Activated T-cell treated with anti-CD3 and anti-CD28 coated beads, Interleukin-2, amount 50 U/mL, for 1 hour (primary cell): Measurements from ENCODE around the gene DPYSL3.

ENCODE experiments used
- DNase-seq: peaks from one replicate; pipeline ENCODE4 v3.0.0-alpha.2; 2020

DPYSL3 gene

DNA sequence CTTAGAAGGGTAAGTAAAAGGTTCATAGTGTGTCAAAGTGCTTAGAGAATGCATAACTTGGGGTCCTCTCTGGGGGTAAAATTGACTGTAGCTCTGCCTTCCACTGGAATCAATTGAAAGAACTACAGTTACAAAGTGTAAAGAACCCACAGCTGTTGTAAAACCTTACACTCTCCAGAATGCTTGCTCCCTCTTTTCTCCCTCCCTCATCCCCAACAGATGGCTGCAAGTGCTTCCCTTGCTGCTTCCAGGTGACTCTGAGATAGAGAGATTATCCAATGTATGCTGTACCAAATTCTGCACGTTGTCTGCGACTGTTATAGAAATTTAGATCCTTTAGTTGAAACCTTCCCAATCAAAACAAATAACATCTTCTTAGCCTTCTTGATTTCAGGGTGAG lies 149.1 kb downstream of the DPYSL3 start:
- DNase-seq = no peak

DNA sequence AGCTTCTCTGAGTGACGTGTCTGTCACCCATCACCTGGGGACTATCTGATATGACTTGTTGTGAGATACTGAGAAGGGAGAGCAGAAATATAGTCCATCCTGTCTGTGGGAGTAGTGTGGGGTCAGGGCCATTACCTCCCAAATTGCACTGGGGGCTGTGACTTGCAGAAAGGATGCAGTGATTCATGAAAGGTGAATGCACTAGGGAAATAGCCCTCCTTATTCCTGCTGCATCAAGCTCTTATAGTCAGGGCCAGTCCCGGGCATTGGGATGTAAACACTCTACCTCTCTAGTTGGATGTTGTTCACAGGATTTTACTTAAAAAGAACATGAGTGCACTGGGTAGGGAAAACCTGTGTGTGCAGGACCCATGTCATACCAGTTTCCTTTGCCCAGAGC lies 150.3 kb downstream of the DPYSL3 start:
- no peak for DNase-seq

- DNase-seq = no peak
Observed at GRCh38 chr5:147359101-147359500, 150.8 kb downstream of the DPYSL3 start.

DNA sequence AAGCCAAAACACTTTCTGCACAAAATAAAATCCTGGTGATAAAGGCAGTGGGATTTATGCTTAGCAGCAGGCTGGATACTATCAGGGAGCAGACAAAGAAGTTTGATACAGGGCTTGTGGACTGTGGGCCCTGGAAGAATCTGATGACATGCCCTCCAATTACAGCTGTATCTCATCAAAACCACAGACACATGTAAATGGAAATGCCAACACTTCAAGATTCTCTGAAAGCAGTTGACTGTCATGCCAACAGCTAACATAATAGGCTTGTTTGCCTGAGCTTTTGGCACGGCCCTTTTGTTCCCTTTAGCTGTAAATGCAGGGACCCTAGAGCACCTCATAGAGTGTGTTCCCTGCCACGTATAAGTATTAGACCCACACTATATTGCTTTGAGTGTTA lies 160.6 kb downstream of the DPYSL3 start:
- no peak for DNase-seq

GRCh38 chr5:147348451-147348850 lies 161.4 kb downstream of the DPYSL3 start:
- DNase-seq = no peak

GRCh38 chr5:147348046-147348445 lies 161.8 kb downstream of the DPYSL3 start:
- no peak for DNase-seq

- DNase-seq = no peak
Observed at GRCh38 chr5:147346006-147346561, 163.8 kb downstream of the DPYSL3 start.

DNA sequence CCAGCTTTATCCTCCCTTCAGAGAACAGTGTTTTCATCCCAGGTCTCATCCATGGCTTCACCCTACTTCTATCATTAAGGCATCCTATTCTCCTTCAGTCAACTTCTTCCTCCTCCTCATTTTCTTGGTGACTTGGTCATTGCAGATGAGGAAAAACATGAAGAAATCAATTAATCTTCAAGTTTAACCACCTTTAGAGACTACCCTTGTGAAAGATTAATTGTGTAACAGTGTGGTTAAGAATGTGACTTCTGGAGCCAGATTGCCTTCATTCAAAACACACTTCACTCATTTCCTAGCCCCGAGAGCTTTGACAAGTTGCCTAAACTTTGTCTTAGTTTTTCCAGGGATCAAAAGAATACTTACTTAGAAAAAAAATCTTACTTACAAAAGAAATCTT lies 165.0 kb downstream of the DPYSL3 start:
- no peak for DNase-seq

DNA sequence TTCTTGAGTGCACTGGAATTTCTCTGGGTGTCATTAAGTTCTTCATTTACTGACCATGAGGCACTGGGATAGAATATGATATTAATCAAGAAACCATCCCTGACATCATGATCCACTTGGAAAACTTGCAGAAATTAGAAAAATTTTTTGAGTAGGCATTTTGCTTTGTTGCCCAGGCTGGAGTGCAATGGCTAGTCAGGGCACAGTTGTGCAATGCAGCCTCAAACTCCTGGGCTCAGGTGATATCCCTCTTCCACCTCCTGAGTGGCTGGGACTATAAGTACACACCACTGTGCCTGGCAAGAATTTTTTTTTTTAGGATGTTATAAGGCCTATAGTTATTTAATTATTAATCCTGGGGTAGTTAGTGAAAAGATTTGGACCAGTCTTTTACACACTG lies 168.5 kb downstream of the DPYSL3 start:
- no peak for DNase-seq

- DNase-seq = no peak
Observed at GRCh38 chr5:147340941-147341340, 168.9 kb downstream of the DPYSL3 start.
